Astrocyte (in vitro differentiated cells and primary cell): Measurements from ENCODE around the gene FYN.

Experiments
- EZH2 ChIP-seq: IDR thresholded peaks from 2 replicates; pipeline ENCODE4 v1.6.1; 2012; ENCODE audit warnings: mild to moderate bottlenecking, low read length, inconsistent platforms; ENCODE audit not compliant: insufficient read depth
- TF ChIP-seq, protein P1 (sequence below): IDR thresholded peaks from 2 replicates; pipeline ENCODE4 v1.5.1; 2011; ENCODE audit warnings: low read depth, mild to moderate bottlenecking, inconsistent platforms, low read length, moderate library complexity; ENCODE audit not compliant: insufficient read depth

- TF ChIP-seq, protein P1, sequence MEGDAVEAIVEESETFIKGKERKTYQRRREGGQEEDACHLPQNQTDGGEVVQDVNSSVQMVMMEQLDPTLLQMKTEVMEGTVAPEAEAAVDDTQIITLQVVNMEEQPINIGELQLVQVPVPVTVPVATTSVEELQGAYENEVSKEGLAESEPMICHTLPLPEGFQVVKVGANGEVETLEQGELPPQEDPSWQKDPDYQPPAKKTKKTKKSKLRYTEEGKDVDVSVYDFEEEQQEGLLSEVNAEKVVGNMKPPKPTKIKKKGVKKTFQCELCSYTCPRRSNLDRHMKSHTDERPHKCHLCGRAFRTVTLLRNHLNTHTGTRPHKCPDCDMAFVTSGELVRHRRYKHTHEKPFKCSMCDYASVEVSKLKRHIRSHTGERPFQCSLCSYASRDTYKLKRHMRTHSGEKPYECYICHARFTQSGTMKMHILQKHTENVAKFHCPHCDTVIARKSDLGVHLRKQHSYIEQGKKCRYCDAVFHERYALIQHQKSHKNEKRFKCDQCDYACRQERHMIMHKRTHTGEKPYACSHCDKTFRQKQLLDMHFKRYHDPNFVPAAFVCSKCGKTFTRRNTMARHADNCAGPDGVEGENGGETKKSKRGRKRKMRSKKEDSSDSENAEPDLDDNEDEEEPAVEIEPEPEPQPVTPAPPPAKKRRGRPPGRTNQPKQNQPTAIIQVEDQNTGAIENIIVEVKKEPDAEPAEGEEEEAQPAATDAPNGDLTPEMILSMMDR = no peak
- no peak for TF ChIP-seq EZH2
These were observed 161.8 kb downstream of the FYN start for GRCh38 chr6:111711476-111711875.
